Stimulated activated CD4-positive, alpha-beta T cell treated with anti-CD3 and anti-CD28 coated beads, Interleukin-1b, Interleukin-23, amount 100 ng/mL, for 1 hour (primary cell): Measurements from ENCODE around the gene MRAP.

ENCODE experiments used
- DNase-seq, 2 donors: peaks; one replicate each; pipeline ENCODE4 v3.0.0-alpha.2; 2020; ENCODE audit warnings: low read depth in 2 of 2

The MRAP gene

GRCh38 chr21:32322676-32323075, 24.0 kb downstream of the MRAP start:
- no peak for DNase-seq

- DNase-seq: no peak
These were observed 27.1 kb downstream of the MRAP start for GRCh38 chr21:32325706-32326105.

- no peak for DNase-seq
These were observed 29.9 kb downstream of the MRAP start for GRCh38 chr21:32328595-32328994.

GRCh38 chr21:32329331-32329730, 30.7 kb downstream of the MRAP start:
- DNase-seq: no peak

GRCh38 chr21:32329776-32330175, 31.1 kb downstream of the MRAP start:
- no peak for DNase-seq

GRCh38 chr21:32330784-32331311, 32.2 kb downstream of the MRAP start:
- DNase-seq: no peak

GRCh38 chr21:32331444-32332305, 33.0 kb downstream of the MRAP start:
- DNase-seq: no peak

GRCh38 chr21:32332463-32332951, 33.9 kb downstream of the MRAP start:
- DNase-seq: no peak

- DNase-seq: no peak
These were observed 35.5 kb downstream of the MRAP start for GRCh38 chr21:32333953-32334673.

GRCh38 chr21:32334980-32335531, 36.4 kb downstream of the MRAP start:
- no peak for DNase-seq

- DNase-seq: no peak
These were observed 37.2 kb downstream of the MRAP start for GRCh38 chr21:32335601-32336575.

GRCh38 chr21:32336711-32337110, 38.1 kb downstream of the MRAP start:
- DNase-seq: no peak

GRCh38 chr21:32337206-32337605, 38.6 kb downstream of the MRAP start:
- no peak for DNase-seq

- DNase-seq: no peak
These were observed 39.7 kb downstream of the MRAP start for GRCh38 chr21:32338209-32338921.

GRCh38 chr21:32340863-32341848, 42.5 kb downstream of the MRAP start:
- DNase-seq: no peak

GRCh38 chr21:32346951-32347350, 48.3 kb downstream of the MRAP start:
- no peak for DNase-seq

- no peak for DNase-seq
These were observed 48.7 kb downstream of the MRAP start for GRCh38 chr21:32347351-32347750.

GRCh38 chr21:32347977-32348376, 49.3 kb downstream of the MRAP start:
- no peak for DNase-seq

- DNase-seq: no peak
These were observed 50.1 kb downstream of the MRAP start for GRCh38 chr21:32348604-32349332.
